H1 (cell line): ENCODE measurements around the gene USE1. TPM values are rescaled to one million over a fixed set of nuclear protein-coding genes. Genes with fewer than 3 reads are reported as not detected.

Source experiments
- CTCF ChIA-PET: fragments of 300-600 bp; sonication (Branson Sonifier 250); formaldehyde crosslinking; loops from one replicate; lab custom pipeline; 2021; ENCODE audit not compliant: partially characterized antibody; lab: Charles Lee
- POLR2A ChIA-PET: fragments of 300-600 bp; sonication (Branson Sonifier 250); formaldehyde crosslinking; loops from one replicate; lab custom pipeline; 2021; ENCODE audit warnings: inconsistent platforms; ENCODE audit not compliant: partially characterized antibody; lab: Charles Lee
- DNase-seq, 2 experiments: peaks; one replicate each; pipeline versions ENCODE4 v3.0.0 to v3.0.0-alpha.2; 2010 to 2022; ENCODE audit warnings: low spot score in 2 of 2, low read depth in 1 of 2, mixed read lengths in 1 of 2
- FAIRE-seq: peaks from 2 replicates; lab custom pipeline; 2011; peaks lifted over from hg19 to GRCh38; lab: Jason Lieb, UNC
- H2AFZ ChIP-seq: 2 replicates; pipeline ENCODE4 v1.8.1; 2012; ENCODE audit warnings: low read length, inconsistent platforms
- H2AK5ac ChIP-seq: 2 replicates; pipeline ENCODE4 v1.6.1; 2013; ENCODE audit warnings: low read depth, low read length
- H2BK120ac ChIP-seq: replicated peaks from 2 replicates; pipeline ENCODE3; 2013; ENCODE audit warnings: low read depth, low read length, inconsistent platforms
- H2BK12ac ChIP-seq: 2 replicates; pipeline ENCODE4 v1.6.1; 2013; ENCODE audit warnings: low read depth, low read length
- H2BK15ac ChIP-seq: 2 replicates; pipeline ENCODE4 v1.6.1; 2013; ENCODE audit warnings: low read length
- H2BK20ac ChIP-seq: 2 replicates; pipeline ENCODE4 v1.6.1; 2013; ENCODE audit warnings: low read length
- H2BK5ac ChIP-seq: 2 replicates; pipeline ENCODE4 v1.6.1; 2013; ENCODE audit warnings: low read depth, low read length
- H3K14ac ChIP-seq: 2 replicates; pipeline ENCODE4 v1.6.1; 2013; ENCODE audit warnings: inconsistent platforms; ENCODE audit not compliant: insufficient read length
- H3K18ac ChIP-seq: 2 replicates; pipeline ENCODE4 v1.6.1; 2013; ENCODE audit warnings: low read length; ENCODE audit errors: extremely low read depth
- H3K23ac ChIP-seq: 2 replicates; pipeline ENCODE4 v1.6.1; 2013; ENCODE audit warnings: inconsistent platforms; ENCODE audit not compliant: insufficient read length
- H3K23me2 ChIP-seq: 2 replicates; pipeline ENCODE4 v1.6.1; 2013; ENCODE audit warnings: low read depth, low read length
- H3K27ac ChIP-seq: 2 replicates; pipeline ENCODE4 v1.6.1; 2011; ENCODE audit warnings: low read depth, low read length, inconsistent platforms
- H3K27me3 ChIP-seq, 4 experiments: replicated peaks in 1 of 4; 1 replicate in 1 of 4; 2 replicates in 3 of 4; pipeline versions ENCODE4 v1.6.1 to v1.8.1; 2011 to 2013; ENCODE audit warnings: low read length in 3 of 4, mild to moderate bottlenecking in 3 of 4, inconsistent platforms in 2 of 4, mixed read lengths in 2 of 4, moderate library complexity in 1 of 4; ENCODE audit not compliant: control insufficient read depth in 3 of 4, insufficient read depth in 3 of 4; ENCODE audit errors: extremely low read depth in 1 of 4
- H3K36me3 ChIP-seq, 4 experiments: 2 replicates each; pipeline versions ENCODE4 v1.6.1 to v1.8.1; 2011 to 2013; ENCODE audit warnings: mild to moderate bottlenecking in 4 of 4, low read length in 3 of 4, moderate library complexity in 2 of 4, control low read depth in 1 of 4, inconsistent platforms in 1 of 4; ENCODE audit not compliant: insufficient read depth in 4 of 4, control insufficient read depth in 2 of 4
- H3K4ac ChIP-seq: replicated peaks from 2 replicates; pipeline ENCODE3; 2013; ENCODE audit warnings: low read length, low read depth, mixed read lengths, inconsistent platforms; ENCODE audit not compliant: insufficient read length
- H3K4me1 ChIP-seq, 4 experiments: replicated peaks in 1 of 4; 1 replicate in 1 of 4; 2 replicates in 3 of 4; pipeline versions ENCODE4 v1.6.1 to v1.8.1; 2011 to 2013; ENCODE audit warnings: low read length in 3 of 4, inconsistent platforms in 2 of 4, mixed read lengths in 1 of 4; ENCODE audit not compliant: insufficient read depth in 4 of 4, control insufficient read depth in 3 of 4
- H3K4me2 ChIP-seq, 2 experiments: 2 replicates each; pipeline versions ENCODE4 v1.6.1 to v1.8.1; 2011 to 2013; ENCODE audit warnings: low read depth in 2 of 2, low read length in 2 of 2, control low read depth in 1 of 2, inconsistent platforms in 1 of 2, mild to moderate bottlenecking in 1 of 2; ENCODE audit not compliant: insufficient read depth in 1 of 2
- H3K4me3 ChIP-seq, 4 experiments: fragments of 200-600, 300-600 bp in 1 of 4; sonication (generic), shearing (Covaris generic), sonication (Bioruptor Twin) in 1 of 4; 2 replicates each; pipeline versions ENCODE4 v1.5.1 to v1.8.1; 2011 to 2016; ENCODE audit warnings: low read length in 4 of 4, low read depth in 3 of 4, control low read depth in 2 of 4, inconsistent platforms in 2 of 4, mild to moderate bottlenecking in 2 of 4, mixed read lengths in 1 of 4, moderate library complexity in 1 of 4; ENCODE audit not compliant: insufficient read depth in 2 of 4; ENCODE audit errors: extremely low read depth in 1 of 4
- H3K56ac ChIP-seq: replicated peaks from 2 replicates; pipeline ENCODE3; 2013; ENCODE audit warnings: low read depth, mild to moderate bottlenecking, mixed read lengths, low read length, inconsistent platforms; ENCODE audit not compliant: insufficient read length
- H3K79me1 ChIP-seq: 2 replicates; pipeline ENCODE4 v1.6.1; 2013; ENCODE audit warnings: low read depth, low read length, control low read depth
- H3K79me2 ChIP-seq, 2 experiments: 2 replicates each; pipeline versions ENCODE4 v1.6.1 to v1.8.1; 2012 to 2013; ENCODE audit warnings: low read length in 2 of 2, mild to moderate bottlenecking in 2 of 2, inconsistent platforms in 1 of 2; ENCODE audit not compliant: insufficient read depth in 2 of 2, control insufficient read depth in 1 of 2
- H3K9ac ChIP-seq, 4 experiments: replicated peaks in 1 of 4; 1 replicate in 1 of 4; 2 replicates in 3 of 4; pipeline versions ENCODE4 v1.6.1 to v1.8.1; 2011 to 2013; ENCODE audit warnings: low read depth in 3 of 4, low read length in 3 of 4, control low read depth in 2 of 4, mild to moderate bottlenecking in 2 of 4, moderate library complexity in 2 of 4, inconsistent platforms in 1 of 4; ENCODE audit errors: extremely low read depth in 1 of 4
- H3K9me3 ChIP-seq, 2 experiments: 2 replicates each; pipeline versions ENCODE4 v1.6.1 to v1.8.1; 2012 to 2013; ENCODE audit warnings: mild to moderate bottlenecking in 2 of 2, moderate library complexity in 2 of 2, control low read depth in 1 of 2, inconsistent platforms in 1 of 2, low read depth in 1 of 2, low read length in 1 of 2, mixed read lengths in 1 of 2; ENCODE audit not compliant: insufficient read depth in 2 of 2
- H4K20me1 ChIP-seq, 2 experiments: replicated peaks in 1 of 2; 2 replicates each; pipeline versions ENCODE3 to v1.8.1; 2011 to 2013; ENCODE audit warnings: inconsistent platforms in 2 of 2, low read length in 2 of 2, mild to moderate bottlenecking in 1 of 2; ENCODE audit not compliant: insufficient read depth in 2 of 2, control insufficient read depth in 1 of 2
- H4K5ac ChIP-seq: 2 replicates; pipeline ENCODE4 v1.6.1; 2013; ENCODE audit warnings: low read length, low read depth, mixed read lengths, inconsistent platforms; ENCODE audit not compliant: insufficient read length
- H4K8ac ChIP-seq: 2 replicates; pipeline ENCODE4 v1.8.0; 2013; ENCODE audit warnings: mild to moderate bottlenecking, moderate library complexity, low read length, inconsistent platforms; ENCODE audit not compliant: insufficient read depth; ENCODE audit errors: extremely low read depth
- H4K91ac ChIP-seq: replicated peaks from 2 replicates; pipeline ENCODE3; 2013; ENCODE audit warnings: low read length, mixed read lengths, inconsistent platforms; ENCODE audit not compliant: insufficient read length
- ASH2L ChIP-seq: fragments of 200-600, 300-600 bp; sonication (generic); IDR thresholded peaks from one replicate; pipeline ENCODE4 v1.7.1; 2017; ENCODE audit warnings: low read length
- CBX5 ChIP-seq: fragments of 300-800, 300-1000 bp; sonication (generic); IDR thresholded peaks from 2 replicates; pipeline ENCODE4 v1.7.1; 2016; ENCODE audit warnings: antibody characterized with exemption, low read length, low read depth
- CHD2 ChIP-seq: IDR thresholded peaks from 2 replicates; pipeline ENCODE4 v1.6.1; 2012; ENCODE audit warnings: low read length, improper control_type of control experiment
- GTF2F1 ChIP-seq: IDR thresholded peaks from 2 replicates; pipeline ENCODE4 v1.6.1; 2012; ENCODE audit warnings: low read depth, low read length, improper control_type of control experiment, borderline replicate concordance
- JUND ChIP-seq: IDR thresholded peaks from 2 replicates; pipeline ENCODE4 v1.6.1; 2011; ENCODE audit warnings: mild to moderate bottlenecking, improper control_type of control experiment, low read length
- KDM4A ChIP-seq: IDR thresholded peaks from one replicate; pipeline ENCODE4 v1.7.1; 2012; ENCODE audit warnings: low read depth, mild to moderate bottlenecking, moderate library complexity, low read length, inconsistent platforms; ENCODE audit not compliant: severe bottlenecking
- MAFK ChIP-seq: IDR thresholded peaks from 2 replicates; pipeline ENCODE4 v1.6.1; 2012; ENCODE audit warnings: low read depth, mild to moderate bottlenecking, improper control_type of control experiment, low read length
- POLR2AphosphoS5 ChIP-seq: IDR thresholded peaks from 2 replicates; pipeline ENCODE4 v1.6.1; 2011; ENCODE audit warnings: low read depth, low read length
- RAD21 ChIP-seq, 2 experiments: IDR thresholded peaks in 1 of 2; conservative IDR thresholded peaks in 1 of 2; 2 replicates each; pipeline ENCODE4 v1.6.1; 2011; ENCODE audit warnings: low read depth in 2 of 2, low read length in 2 of 2, improper control_type of control experiment in 1 of 2, inconsistent platforms in 1 of 2, mild to moderate bottlenecking in 1 of 2, moderate library complexity in 1 of 2
- SP2 ChIP-seq: IDR thresholded peaks from 2 replicates; pipeline ENCODE4 v1.6.1; 2012; ENCODE audit warnings: mild to moderate bottlenecking, low read length, inconsistent platforms
- TAF7 ChIP-seq: optimal IDR thresholded peaks from 2 replicates; pipeline ENCODE3; 2011; ENCODE audit warnings: low read depth, mild to moderate bottlenecking, inconsistent platforms, low read length, moderate library complexity, borderline replicate concordance
- TEAD4 ChIP-seq: IDR thresholded peaks from 2 replicates; pipeline ENCODE4 v1.6.1; 2012; ENCODE audit warnings: low read depth, low read length, inconsistent platforms, mixed read lengths
- WGBS, 2 experiments: shearing (Covaris generic) in 1 of 2; methylation state at CpG; one replicate each; pipeline versions ENCODE4 v1.1.6 to v1.1.7; 2013 to 2015; ENCODE audit warnings: low lambda C conversion rate in 2 of 2, mixed read lengths in 2 of 2, inconsistent platforms in 1 of 2, low coverage in 1 of 2, missing lambda C conversion rate in 1 of 2; ENCODE audit not compliant: insufficient replicate concordance in 2 of 2, insufficient coverage in 1 of 2, insufficient read length in 1 of 2; ENCODE audit errors: extremely low coverage in 1 of 2, missing lambda C conversion rate in 1 of 2; 5-methylcytosine and 5-hydroxymethylcytosine counted together
- polyA plus RNA-seq, 7 experiments: library from polyadenylated mRNA; depleted of rRNA in 3 of 7; stranded (reverse) in 5 of 7; unstranded in 2 of 7; fragments of >200 nt in 5 of 7; fragments of 200-250 nt in 2 of 7; gene quantifications; 1 replicate in 5 of 7; 2 replicates in 1 of 7; 4 replicates in 1 of 7; pipeline versions ENCODE4 v1.2.1 to v1.2.3, GENCODE V29; 2011 to 2013; ENCODE audit warnings: missing spikeins in 2 of 7, mixed read lengths in 2 of 7
- total RNA-seq: library from RNA; stranded (reverse); fragmentation: NEBNext Ultra II Directional; extraction: Animal tissue kit (Norgen Biotek cat#: 25700); gene quantifications from 2 replicates; pipeline ENCODE4 v1.2.1, GENCODE V29; 2021

The USE1 gene
- total and polyA plus RNA-seq, 2 of the 8 experiments (the other 6 are each of a cell fraction or from before 2014, with no cell fraction given) = 8.7 to 13.9 TPM

GRCh38 chr19:17171874-17172273 is 43.3 kb upstream of the USE1 start:
- Histone ChIP-seq H3K23ac (no peak overlapping the region), H3K27ac (no peak overlapping the region)
- WGBS, 2 experiments = 84% methylated on average over 8 of the region's 8 CpGs; no CpG with 5 or more reads in 1 of the 2 experiments
- TF ChIP-seq POLR2AphosphoS5 (no peak), SP2 (no peak), CBX5 (no peak), TEAD4 (no peak), JUND (no peak), TAF7 (no peak), RAD21 (IDR thresholded peaks at IDR 0.05 in 1 of 2, conservative IDR thresholded peaks at IDR 0.05 in 1 of 2; ENCODE audit: low read depth in 2 of 2, low read length in 2 of 2) (no peak), KDM4A (no peak), CHD2 (no peak), MAFK (no peak), GTF2F1 (no peak), ASH2L (no peak)
- TF ChIP-seq, all 59 proteins: peak for 0
- POLR2A ChIA-PET = no interaction called here
- no peak overlapping the region for H3K4me2 ChIP-seq
- no peaks in the 10 kb centered on the region for H4K20me1 ChIP-seq
- H3K4me1 ChIP-seq = no peaks in the 10 kb centered on the region
- no peak overlapping the region for H4K5ac ChIP-seq
- H3K23me2 ChIP-seq = no peaks in the 10 kb centered on the region
- no peaks in the 10 kb centered on the region for H3K79me2 ChIP-seq
- H2BK12ac ChIP-seq = no peak overlapping the region
- H3K79me1 ChIP-seq = no peaks in the 10 kb centered on the region
- no peaks in the 10 kb centered on the region for H3K27me3 ChIP-seq
- peaks cover 2 to 35% (median 19%) of the 10 kb centered on the region in 4 experiments; a peak in 7 of 8 replicates for H3K36me3 ChIP-seq
- H2AFZ ChIP-seq = no peak overlapping the region
- H3K56ac ChIP-seq = no peak overlapping the region
- CTCF ChIA-PET = interaction anchor here (0.7 to 2.1 kb wide), 3 partner anchors 9 to 104 kb away, joined by 3 to 5 read pairs (median 3); no protein-coding TSS in a partner anchor
- no peak overlapping the region for H2BK20ac ChIP-seq
- no peak overlapping the region for H4K8ac ChIP-seq
- no peak overlapping the region for H3K9ac ChIP-seq
- H3K9me3 ChIP-seq = no peaks in the 10 kb centered on the region
- H3K4ac ChIP-seq = no peak overlapping the region
- DNase-seq = no peak
- H4K91ac ChIP-seq = no peak overlapping the region
- no peak overlapping the region for H3K4me3 ChIP-seq
- no peak overlapping the region for H2BK5ac ChIP-seq
- no peak overlapping the region for H2AK5ac ChIP-seq
- no peak overlapping the region for H2BK120ac ChIP-seq
- no peak for FAIRE-seq
- H3K18ac ChIP-seq = no peak overlapping the region
- H3K14ac ChIP-seq = no peak overlapping the region
- no peak overlapping the region for H2BK15ac ChIP-seq
